HepG2 (cell line): ENCODE measurements around the gene ZNF660. TPM values are rescaled to one million over a fixed set of nuclear protein-coding genes. Genes with fewer than 3 reads are reported as not detected.

Source experiments
- FOSL2 ChIP-seq: sonication (generic); formaldehyde crosslinking; IDR thresholded peaks from 2 replicates; pipeline ENCODE4 v1.4.0; 2020; ENCODE audit warnings: missing genetic modification reagents
- GATAD1 ChIP-seq: IDR thresholded peaks from 2 replicates; pipeline ENCODE4 v1.6.1; 2016; ENCODE audit warnings: missing genetic modification reagents, missing compliant biosample characterization
- MTF2 ChIP-seq: sonication (generic); formaldehyde crosslinking; IDR thresholded peaks from 2 replicates; pipeline ENCODE4 v1.5.0; 2020; ENCODE audit warnings: missing genetic modification reagents, borderline replicate concordance
- RBM39 ChIP-seq: fragments of 200-400 bp; formaldehyde crosslinking; IDR thresholded peaks from one replicate; pipeline ENCODE4 v1.6.1; 2018; ENCODE audit warnings: antibody characterized with exemption, mild to moderate bottlenecking, low read depth, low read length; ENCODE audit not compliant: poor library complexity, severe bottlenecking
- TEAD2 ChIP-seq: sonication (generic); formaldehyde crosslinking; IDR thresholded peaks from 2 replicates; pipeline ENCODE4 v1.9.0; 2021; ENCODE audit warnings: missing genetic modification reagents
- YEATS4 ChIP-seq: sonication (generic); formaldehyde crosslinking; IDR thresholded peaks from 2 replicates; pipeline ENCODE4 v1.4.0; 2020; ENCODE audit warnings: missing genetic modification reagents, borderline replicate concordance
- ZKSCAN8 ChIP-seq: IDR thresholded peaks from 2 replicates; pipeline ENCODE4 v1.6.1; 2016; ENCODE audit warnings: borderline replicate concordance, missing genetic modification reagents, missing compliant biosample characterization
- ZNF564 ChIP-seq: sonication (generic); formaldehyde crosslinking; IDR thresholded peaks from 2 replicates; pipeline ENCODE4 v1.8.1; 2023; ENCODE audit warnings: mild to moderate bottlenecking, missing genetic modification reagents
- ZNF615 ChIP-seq: sonication (generic); formaldehyde crosslinking; IDR thresholded peaks from 2 replicates; pipeline ENCODE4 v1.5.0; 2020; ENCODE audit warnings: mild to moderate bottlenecking, missing genetic modification reagents, borderline replicate concordance
- polyA plus RNA-seq, 8 experiments: library from polyadenylated mRNA; depleted of rRNA in 3 of 8; stranded (reverse) in 7 of 8; unstranded in 1 of 8; fragments of >200 nt; fragmentation: Illumina TruSeq in 4 of 8; extraction: Trizol in 4 of 8; gene quantifications; 2 replicates each; pipeline versions ENCODE4 v1.2.1 to v1.2.3, GENCODE V29; 2011 to 2016; ENCODE audit warnings: low read depth in 4 of 8, missing spikeins in 1 of 8, mixed read lengths in 1 of 8; ENCODE audit not compliant: insufficient read depth in 1 of 8
- total RNA-seq, 5 experiments: library from RNA; depleted of rRNA; stranded (reverse); fragments of >200 nt; fragmentation: Illumina TruSeq; extraction: Trizol; gene quantifications; 2 replicates each; pipeline ENCODE4 v1.2.3, GENCODE V29; 2016; ENCODE audit warnings: low read depth in 1 of 5
- TF ChIP-seq, protein P1 (sequence below): sonication (generic); formaldehyde crosslinking; IDR thresholded peaks from 2 replicates; pipeline ENCODE4 v1.8.0; 2022; ENCODE audit warnings: mild to moderate bottlenecking, missing genetic modification reagents, borderline replicate concordance
- TF ChIP-seq, protein P2 (sequence below): sonication (generic); formaldehyde crosslinking; IDR thresholded peaks from 2 replicates; pipeline ENCODE4 v1.4.0; 2020; ENCODE audit warnings: missing genetic modification reagents
- TF ChIP-seq, protein P3 (sequence below): sonication (generic); formaldehyde crosslinking; conservative IDR thresholded peaks from 2 replicates; pipeline ENCODE4 v1.4.0; 2020; ENCODE audit warnings: missing genetic modification reagents
- TF ChIP-seq, protein P4 (sequence below): sonication (generic); formaldehyde crosslinking; IDR thresholded peaks from 2 replicates; pipeline ENCODE4 v1.9.0; 2022; ENCODE audit warnings: missing genetic modification reagents, mild to moderate bottlenecking, borderline replicate concordance
- TF ChIP-seq, protein P5 (sequence below): sonication (generic); formaldehyde crosslinking; IDR thresholded peaks from 2 replicates; pipeline ENCODE4 v1.4.0; 2020; ENCODE audit warnings: mild to moderate bottlenecking, missing genetic modification reagents, borderline replicate concordance
- TF ChIP-seq, protein P6 (sequence below): sonication (generic); formaldehyde crosslinking; IDR thresholded peaks from 2 replicates; pipeline ENCODE4 v1.4.0; 2020; ENCODE audit warnings: mild to moderate bottlenecking, low read depth, missing genetic modification reagents
- TF ChIP-seq, protein P7 (sequence below): IDR thresholded peaks from 2 replicates; pipeline ENCODE4 v1.6.1; 2018; ENCODE audit warnings: missing genetic modification reagents, mild to moderate bottlenecking, missing compliant biosample characterization

Gene ZNF660
- total and polyA plus RNA-seq, 2 of the 13 experiments (the other 11 are each of a cell fraction or from before 2014, with no cell fraction given): 0.91 to 3.3 TPM

DNA sequence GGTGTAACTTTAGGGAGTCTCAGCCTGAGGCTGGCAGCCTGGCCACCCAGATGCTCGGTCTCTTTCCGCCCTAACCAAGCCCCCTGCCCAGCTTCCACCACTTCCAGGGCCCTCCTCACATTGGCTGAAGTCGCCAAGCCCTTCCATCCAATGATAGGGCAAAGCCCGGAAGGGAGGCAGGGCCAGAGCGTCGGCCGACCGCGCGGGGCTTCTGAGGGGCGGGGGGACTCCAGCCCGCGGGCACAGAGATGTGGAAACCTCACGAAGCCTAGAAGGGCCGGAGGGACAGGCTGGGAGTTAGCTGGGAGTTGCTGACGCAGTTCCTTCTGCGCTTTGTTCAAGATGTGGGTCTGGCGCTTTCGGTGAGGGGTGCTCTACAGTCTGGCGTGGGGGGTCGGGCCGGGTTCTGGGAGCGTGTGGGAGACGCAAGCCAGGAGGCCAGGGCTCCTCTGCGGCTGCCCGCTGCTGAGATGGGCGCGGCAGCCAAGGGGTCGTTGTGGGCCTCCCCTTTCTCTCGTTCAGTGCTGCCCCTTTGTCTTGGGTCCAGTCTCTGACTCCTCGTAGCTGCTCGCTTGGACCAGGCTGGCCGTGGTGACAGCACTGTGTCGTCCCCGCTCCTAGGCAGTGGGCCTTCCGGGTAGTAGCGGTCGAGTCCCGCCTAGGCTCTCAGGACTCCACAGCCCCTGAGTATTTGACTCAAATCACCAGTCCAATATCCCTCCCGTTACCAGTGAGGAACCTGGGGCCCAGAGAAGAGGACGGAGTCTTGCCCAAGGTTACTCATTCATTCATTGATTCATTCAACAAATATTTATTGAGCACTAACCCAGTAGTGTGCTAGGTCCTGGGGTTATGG lies at the start of gene ZNF660 (continued):
- TF ChIP-seq, protein P1, sequence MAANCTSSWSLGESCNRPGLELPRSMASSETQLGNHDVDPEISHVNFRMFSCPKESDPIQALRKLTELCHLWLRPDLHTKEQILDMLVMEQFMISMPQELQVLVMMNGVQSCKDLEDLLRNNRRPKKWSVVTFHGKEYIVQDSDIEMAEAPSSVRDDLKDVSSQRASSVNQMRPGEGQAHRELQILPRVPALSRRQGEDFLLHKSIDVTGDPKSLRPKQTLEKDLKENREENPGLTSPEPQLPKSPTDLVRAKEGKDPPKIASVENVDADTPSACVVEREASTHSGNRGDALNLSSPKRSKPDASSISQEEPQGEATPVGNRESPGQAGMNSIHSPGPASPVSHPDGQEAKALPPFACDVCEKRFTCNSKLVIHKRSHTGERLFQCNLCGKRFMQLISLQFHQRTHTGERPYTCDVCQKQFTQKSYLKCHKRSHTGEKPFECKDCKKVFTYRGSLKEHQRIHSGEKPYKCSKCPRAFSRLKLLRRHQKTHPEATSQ (CRISPR knock-in tag): 0 out of 2 replicates have a peak, but pooled peaks have one; percentile 3
- TF ChIP-seq, protein P2, sequence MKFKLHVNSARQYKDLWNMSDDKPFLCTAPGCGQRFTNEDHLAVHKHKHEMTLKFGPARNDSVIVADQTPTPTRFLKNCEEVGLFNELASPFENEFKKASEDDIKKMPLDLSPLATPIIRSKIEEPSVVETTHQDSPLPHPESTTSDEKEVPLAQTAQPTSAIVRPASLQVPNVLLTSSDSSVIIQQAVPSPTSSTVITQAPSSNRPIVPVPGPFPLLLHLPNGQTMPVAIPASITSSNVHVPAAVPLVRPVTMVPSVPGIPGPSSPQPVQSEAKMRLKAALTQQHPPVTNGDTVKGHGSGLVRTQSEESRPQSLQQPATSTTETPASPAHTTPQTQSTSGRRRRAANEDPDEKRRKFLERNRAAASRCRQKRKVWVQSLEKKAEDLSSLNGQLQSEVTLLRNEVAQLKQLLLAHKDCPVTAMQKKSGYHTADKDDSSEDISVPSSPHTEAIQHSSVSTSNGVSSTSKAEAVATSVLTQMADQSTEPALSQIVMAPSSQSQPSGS (CRISPR knock-in tag): 0 out of 2 replicates have a peak, but pooled peaks have one; percentile 20
- TF ChIP-seq YEATS4 (CRISPR knock-in tag) (peak; percentile 76; the same call in 1 of the 2 replicates), ZNF615 (CRISPR knock-in tag) (no peak), FOSL2 (peak; percentile 48; the same call in 1 of the 2 replicates), RBM39 (no peak), ZNF564 (CRISPR knock-in tag) (no peak), ZKSCAN8 (no peak), GATAD1 (CRISPR knock-in tag) (no peak), MTF2 (CRISPR knock-in tag) (no peak), TEAD2 (CRISPR knock-in tag) (no peak)
- TF ChIP-seq, protein P3, sequence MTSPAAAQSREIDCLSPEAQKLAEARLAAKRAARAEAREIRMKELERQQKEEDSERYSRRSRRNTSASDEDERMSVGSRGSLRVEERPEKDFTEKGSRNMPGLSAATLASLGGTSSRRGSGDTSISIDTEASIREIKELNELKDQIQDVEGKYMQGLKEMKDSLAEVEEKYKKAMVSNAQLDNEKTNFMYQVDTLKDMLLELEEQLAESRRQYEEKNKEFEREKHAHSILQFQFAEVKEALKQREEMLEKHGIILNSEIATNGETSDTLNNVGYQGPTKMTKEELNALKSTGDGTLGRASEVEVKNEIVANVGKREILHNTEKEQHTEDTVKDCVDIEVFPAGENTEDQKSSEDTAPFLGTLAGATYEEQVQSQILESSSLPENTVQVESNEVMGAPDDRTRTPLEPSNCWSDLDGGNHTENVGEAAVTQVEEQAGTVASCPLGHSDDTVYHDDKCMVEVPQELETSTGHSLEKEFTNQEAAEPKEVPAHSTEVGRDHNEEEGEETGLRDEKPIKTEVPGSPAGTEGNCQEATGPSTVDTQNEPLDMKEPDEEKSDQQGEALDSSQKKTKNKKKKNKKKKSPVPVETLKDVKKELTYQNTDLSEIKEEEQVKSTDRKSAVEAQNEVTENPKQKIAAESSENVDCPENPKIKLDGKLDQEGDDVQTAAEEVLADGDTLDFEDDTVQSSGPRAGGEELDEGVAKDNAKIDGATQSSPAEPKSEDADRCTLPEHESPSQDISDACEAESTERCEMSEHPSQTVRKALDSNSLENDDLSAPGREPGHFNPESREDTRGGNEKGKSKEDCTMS (CRISPR knock-in tag): no peak
- TF ChIP-seq, protein P4, sequence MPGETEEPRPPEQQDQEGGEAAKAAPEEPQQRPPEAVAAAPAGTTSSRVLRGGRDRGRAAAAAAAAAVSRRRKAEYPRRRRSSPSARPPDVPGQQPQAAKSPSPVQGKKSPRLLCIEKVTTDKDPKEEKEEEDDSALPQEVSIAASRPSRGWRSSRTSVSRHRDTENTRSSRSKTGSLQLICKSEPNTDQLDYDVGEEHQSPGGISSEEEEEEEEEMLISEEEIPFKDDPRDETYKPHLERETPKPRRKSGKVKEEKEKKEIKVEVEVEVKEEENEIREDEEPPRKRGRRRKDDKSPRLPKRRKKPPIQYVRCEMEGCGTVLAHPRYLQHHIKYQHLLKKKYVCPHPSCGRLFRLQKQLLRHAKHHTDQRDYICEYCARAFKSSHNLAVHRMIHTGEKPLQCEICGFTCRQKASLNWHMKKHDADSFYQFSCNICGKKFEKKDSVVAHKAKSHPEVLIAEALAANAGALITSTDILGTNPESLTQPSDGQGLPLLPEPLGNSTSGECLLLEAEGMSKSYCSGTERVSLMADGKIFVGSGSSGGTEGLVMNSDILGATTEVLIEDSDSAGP (CRISPR knock-in tag): peak; percentile 68; the same call in 1 of the 2 replicates
- TF ChIP-seq, protein P5, sequence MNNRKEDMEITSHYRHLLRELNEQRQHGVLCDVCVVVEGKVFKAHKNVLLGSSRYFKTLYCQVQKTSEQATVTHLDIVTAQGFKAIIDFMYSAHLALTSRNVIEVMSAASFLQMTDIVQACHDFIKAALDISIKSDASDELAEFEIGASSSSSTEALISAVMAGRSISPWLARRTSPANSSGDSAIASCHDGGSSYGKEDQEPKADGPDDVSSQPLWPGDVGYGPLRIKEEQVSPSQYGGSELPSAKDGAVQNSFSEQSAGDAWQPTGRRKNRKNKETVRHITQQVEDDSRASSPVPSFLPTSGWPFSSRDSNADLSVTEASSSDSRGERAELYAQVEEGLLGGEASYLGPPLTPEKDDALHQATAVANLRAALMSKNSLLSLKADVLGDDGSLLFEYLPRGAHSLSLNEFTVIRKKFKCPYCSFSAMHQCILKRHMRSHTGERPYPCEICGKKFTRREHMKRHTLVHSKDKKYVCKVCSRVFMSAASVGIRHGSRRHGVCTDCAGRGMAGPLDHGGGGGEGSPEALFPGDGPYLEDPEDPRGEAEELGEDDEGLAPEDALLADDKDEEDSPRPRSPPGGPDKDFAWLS: no peak
- TF ChIP-seq, protein P6, sequence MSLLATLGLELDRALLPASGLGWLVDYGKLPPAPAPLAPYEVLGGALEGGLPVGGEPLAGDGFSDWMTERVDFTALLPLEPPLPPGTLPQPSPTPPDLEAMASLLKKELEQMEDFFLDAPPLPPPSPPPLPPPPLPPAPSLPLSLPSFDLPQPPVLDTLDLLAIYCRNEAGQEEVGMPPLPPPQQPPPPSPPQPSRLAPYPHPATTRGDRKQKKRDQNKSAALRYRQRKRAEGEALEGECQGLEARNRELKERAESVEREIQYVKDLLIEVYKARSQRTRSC (CRISPR knock-in tag): no peak
- TF ChIP-seq, protein P7, sequence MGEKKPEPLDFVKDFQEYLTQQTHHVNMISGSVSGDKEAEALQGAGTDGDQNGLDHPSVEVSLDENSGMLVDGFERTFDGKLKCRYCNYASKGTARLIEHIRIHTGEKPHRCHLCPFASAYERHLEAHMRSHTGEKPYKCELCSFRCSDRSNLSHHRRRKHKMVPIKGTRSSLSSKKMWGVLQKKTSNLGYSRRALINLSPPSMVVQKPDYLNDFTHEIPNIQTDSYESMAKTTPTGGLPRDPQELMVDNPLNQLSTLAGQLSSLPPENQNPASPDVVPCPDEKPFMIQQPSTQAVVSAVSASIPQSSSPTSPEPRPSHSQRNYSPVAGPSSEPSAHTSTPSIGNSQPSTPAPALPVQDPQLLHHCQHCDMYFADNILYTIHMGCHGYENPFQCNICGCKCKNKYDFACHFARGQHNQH (CRISPR knock-in tag): 0 out of 2 replicates have a peak, but pooled peaks have one; percentile 34
